NCI-H226 (cell line): ENCODE measurements around the gene TAS2R9.
"Not testable (repeated sequence)": the region's sequence is repeated elsewhere in the genome, so short reads cannot be mapped to it uniquely, and the experiment has no call there.

Experiments used
- DNase-seq: peaks from one replicate; pipeline ENCODE4 v3.0.0-alpha.2; 2015

TAS2R9 gene, protein sequence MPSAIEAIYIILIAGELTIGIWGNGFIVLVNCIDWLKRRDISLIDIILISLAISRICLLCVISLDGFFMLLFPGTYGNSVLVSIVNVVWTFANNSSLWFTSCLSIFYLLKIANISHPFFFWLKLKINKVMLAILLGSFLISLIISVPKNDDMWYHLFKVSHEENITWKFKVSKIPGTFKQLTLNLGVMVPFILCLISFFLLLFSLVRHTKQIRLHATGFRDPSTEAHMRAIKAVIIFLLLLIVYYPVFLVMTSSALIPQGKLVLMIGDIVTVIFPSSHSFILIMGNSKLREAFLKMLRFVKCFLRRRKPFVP

DNA sequence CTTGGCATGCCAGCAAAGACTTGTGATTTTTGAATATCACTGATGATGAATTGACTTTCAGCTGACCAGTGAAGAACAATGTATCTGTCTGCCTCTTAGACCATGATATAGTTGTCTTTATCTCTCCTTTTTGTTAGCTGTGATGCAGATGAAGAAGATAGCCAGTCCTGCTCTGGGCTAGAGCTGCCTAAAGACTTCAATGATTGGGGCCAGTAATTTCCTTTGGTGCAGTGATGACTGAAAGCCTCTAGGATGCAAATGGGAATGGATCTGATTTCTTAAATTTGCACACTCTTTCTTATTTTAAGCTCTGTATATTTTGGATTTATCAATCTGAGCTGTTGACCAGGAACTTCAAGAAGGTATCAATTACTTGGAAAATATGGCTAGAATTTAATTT lies at the start of gene TAS2R9:
TAS2R9 (minus strand) TSS at position 101 of the 400 bp plus-strand sequence; CDS start at position 8, 93 bp downstream.
- no peak for DNase-seq

DNA sequence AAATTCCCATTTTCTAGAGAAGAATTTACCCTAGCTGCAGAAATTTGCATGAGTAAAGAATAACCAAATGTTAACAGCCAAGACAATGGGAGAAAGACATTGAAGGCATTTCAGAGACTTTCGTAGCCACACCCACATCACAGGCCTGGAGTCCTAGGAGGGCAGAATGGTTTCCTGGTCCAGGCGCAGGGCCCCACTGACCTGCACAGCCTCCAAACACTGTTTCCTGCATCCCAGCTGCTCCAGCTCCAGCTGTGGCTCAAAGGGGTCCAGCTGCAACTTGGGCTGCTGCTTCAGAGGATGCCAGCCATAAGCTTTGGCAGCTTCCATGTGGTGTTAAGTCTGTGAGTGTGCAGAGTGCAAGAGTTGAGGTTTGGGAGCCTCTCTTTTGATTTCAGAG lies 45.8 kb upstream of the TAS2R9 start:
- no peak for DNase-seq

DNA sequence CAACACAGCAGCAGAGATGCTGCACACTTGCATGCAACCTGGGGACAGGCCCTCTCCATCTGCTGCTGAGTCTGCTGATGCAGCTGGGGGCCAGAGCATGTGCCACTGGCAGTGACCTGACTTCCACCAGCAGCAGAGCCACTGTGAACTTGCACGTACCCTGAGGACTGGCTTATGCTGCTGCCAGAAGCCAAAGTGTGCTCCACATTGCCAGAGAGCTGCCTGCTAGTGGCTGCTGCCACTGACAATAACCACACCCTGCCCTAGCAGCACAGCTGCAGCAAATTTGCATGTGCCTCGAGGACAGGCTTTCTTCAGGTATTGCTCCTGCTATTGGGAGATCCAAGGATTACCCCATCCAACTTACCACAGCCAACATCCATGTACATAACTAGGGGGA lies 43.8 kb upstream of the TAS2R9 start:
- no peak for DNase-seq

DNA sequence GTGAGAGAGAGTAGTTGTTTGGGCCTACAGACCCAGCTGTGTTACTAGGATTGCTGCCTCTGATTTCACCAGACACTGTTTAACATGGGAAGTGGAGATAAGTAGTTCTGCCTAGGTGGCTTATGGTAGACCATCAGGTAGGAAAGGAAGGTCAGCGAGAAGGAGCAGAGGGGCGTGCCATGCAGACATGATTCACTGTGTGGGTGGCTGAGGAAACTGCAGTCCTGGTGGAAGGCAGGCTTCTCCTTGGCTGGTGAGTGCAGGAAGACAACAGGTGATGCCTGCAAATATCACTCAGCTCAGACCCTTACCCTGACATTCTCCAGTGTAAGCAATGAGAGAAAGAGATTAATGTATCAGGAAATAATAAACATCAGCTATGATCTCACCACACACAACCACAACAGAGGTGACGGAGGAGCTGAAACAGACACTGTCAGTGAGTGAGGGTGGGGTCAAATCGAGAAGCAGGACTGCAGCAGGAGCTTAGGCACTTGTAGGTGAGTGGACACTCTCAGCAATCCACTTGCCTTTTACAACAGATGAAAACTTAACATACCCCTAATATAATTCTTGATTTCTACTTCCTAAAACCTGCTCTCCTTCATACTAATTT lies 41.4 kb upstream of the TAS2R9 start:
- DNase-seq: no peak

DNA sequence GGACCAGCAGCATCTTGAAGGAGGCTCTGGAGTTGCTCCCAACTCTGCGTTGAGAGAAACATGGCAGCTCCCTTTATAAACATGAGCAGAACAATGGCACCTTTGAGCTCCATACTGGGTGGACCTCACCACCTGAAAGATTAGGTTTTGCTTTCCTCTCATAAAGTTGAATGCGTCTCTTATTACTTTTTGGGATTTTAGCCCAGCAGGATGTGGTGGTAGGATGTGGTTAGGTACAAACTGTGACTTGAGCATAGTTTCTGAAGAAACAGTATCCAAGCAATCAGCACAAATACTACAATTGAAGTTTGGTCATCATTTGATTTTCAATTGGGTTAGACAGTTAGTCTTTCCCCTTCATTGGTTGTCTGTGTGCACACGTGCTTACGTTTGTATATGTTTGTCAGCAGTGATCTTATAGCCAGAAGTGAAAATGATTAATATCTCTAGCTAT lies 39.5 kb upstream of the TAS2R9 start, which contains the start of gene PRR4:
PRR4 (minus strand) TSS at position 51 of the 454 bp plus-strand sequence; CDS start at position 13, 38 bp downstream.
- no peak for DNase-seq

DNA sequence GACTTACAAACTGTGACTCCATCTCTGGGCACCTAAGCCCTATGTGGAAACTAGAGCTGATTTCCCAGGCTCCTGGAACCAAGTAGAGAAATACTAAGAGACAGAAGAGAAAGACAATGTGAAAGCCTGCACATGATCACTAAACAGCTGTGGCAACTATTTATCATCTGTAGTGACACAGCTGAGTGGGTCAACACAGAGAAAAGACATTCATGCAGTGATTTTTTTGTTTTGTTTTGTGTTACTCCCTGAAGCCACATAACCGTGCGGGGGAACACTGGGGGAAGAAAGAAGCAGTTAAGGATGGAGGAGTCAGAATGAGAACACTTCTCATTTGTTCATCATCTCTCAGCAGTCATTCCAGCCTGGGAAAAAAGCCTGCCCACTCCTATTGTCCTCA lies 37.8 kb upstream of the TAS2R9 start:
- no peak for DNase-seq

DNA sequence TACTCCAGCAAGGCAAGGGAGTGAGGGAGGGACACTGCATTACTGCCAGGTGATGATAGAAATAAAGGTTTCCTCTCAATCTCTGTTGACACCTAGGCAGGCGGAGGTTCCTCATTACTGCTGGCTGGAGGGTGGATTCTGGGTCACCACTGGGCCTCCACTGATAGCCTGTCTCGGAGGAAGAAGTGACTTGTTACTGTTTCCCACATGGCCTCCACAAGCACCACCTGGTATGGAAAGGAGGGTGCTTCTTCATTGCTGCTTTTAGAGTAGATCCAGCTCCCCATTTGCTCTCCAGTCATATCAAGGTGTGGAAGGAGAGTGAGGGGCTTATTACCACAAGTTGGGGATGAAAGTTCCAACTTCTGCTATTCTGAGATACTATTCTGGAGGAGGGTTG lies 32.9 kb upstream of the TAS2R9 start:
- DNase-seq: no peak

DNA sequence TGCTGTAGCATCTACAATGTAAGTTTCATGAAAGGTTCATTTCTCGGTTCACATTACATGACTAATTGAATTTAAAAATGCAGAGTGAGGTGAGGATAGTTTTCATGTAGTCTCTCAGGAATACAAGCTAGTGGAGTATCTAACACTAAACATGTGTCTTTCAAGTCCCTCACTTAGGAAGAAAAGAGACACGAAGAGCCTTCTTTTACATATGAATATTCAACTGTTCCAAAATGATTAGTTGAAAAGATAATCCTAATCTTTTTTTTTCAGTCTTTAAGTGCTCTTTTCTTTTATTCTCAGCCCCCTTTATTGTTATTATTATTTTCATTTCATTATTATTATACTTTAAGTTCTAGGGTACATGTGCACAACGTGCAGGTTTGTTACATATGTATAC lies 28.5 kb upstream of the TAS2R9 start:
- no peak for DNase-seq

DNA sequence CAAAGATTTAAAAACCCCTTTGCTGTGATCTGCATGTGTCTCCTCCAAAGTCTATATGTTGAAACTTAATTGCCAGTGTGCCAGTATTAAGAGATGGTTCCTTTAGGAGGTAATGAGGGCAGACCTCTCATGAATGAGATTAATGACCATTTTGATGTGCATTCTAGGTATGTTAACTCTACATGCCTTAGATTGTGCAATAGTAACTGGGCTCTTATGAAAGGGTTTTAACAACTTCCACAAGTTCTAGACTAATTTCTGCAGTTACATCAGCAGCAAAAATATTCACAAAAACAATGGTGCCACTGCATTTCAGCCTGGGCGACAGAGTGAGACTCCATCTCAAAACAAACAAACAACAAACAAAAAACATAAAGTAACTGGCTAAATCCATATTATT lies 20.0 kb upstream of the TAS2R9 start:
- peak; percentile 39 for DNase-seq

DNA sequence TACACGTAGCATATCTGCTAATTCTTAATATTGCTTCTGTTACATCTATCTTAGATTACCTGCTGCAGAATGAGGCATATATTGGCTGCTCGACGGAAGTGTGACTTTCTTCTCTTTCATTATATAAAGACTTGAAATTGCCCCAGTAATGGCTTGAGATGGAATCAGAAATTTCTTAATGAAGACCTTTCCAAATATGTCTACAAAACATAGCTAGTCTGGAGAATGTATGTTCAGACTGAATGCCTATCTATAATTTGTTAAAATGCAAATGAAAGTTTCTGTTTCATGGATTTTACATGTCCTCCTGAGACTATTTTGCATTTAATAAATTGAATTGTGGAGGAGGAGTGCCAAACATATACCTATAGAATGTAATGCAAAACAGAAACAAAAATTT lies 16.3 kb upstream of the TAS2R9 start, which contains the start of gene TAS2R10:
TAS2R10 (minus strand) TSS at position 101 of the 400 bp plus-strand sequence; CDS start at position 12, 89 bp downstream.
- DNase-seq: no peak

DNA sequence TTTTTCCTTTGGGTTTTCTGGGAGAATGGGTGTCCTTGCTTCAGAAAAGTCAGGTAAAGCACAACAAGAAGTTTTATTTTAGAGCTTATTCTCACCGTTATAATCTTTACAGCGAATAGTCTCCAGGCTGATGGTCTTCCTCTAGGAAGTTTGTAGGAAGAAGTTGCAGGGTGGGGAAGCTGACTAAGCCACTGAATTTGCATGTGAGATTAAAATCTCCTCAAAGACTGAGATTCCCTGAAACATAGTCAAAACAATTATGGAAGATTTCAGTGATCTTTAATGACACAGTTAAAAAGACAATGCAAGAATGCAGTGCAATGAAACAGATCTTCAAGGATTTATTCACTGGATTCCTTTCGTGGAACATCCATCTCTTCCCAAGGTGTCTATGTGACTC lies 15.0 kb upstream of the TAS2R9 start:
- no peak for DNase-seq

DNA sequence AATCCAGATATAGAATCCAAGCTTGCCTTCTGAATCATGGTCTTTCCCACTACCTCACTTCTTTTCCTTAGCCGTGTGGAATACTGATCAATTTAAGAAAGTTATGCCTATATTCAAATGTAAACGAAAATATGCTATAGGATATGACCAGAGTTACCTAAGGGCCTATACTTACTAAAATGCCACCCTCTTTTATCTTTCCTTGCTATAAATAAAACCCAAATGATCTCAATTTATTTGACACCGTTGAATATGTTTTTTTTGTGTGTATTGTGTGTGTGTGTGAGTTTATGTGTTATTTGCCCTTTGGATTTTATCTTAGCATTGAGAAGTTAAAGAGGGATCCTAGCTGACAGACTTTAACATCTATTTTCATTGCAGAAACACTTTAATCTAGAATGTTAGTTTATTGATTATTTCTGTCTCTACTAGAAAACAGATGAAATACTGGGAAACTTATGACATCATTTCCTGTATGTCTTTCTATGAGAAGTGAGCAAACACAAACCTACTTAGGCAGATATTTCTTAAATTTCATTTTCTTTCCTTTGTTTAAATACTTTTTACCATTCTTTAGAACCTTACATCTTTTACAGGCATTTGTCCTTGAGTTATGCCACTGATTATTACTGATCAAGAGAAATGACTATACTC lies 2.0 kb upstream of the TAS2R9 start:
- no peak for DNase-seq

DNA sequence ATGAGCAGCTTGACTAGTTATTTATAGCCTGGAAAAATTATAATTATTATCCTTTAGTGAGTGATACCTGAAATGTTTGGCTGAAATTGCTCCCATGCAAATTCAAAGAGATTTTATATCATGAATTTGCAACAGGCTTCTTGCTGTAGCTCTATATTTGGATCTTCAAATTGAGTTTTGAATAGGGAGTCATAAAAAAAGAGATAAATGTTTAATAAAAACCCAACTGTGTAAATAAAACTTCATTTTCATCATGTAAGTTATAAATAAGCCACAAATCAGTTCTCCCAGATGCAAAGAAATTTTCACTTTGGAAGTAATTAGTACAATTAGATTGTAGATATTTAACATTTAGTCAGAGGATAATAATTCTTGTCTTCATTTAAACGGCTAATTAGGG lies 2.8 kb downstream of the TAS2R9 start, which contains the start of gene TAS2R8:
TAS2R8 (minus strand) TSS at position 101 of the 400 bp plus-strand sequence. CDS start 306 bp downstream, outside the sequence.
- no peak for DNase-seq

DNA sequence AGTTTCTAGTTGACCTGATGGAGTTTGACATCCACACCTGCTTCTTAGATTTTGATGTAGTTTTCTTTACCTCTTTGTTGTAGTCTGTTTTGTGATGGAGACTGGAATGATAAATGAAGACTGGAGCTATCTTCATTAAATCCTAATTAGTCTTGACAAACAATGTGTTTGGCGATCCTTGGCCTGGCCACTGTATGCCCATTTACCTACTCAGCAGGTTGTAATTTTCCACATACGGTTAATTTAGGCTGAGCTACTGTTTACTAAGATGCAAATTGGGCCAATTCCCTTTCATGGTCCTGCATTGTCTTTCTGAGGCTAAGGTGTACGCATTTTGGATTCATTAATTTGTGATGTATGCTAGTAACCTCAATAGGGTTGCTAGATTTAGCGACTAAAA lies 7.4 kb downstream of the TAS2R9 start, which contains the start of gene TAS2R7:
TAS2R7 (minus strand) TSS at position 41 of the 400 bp plus-strand sequence. CDS start 57 bp downstream, outside the sequence.
- no peak for DNase-seq

DNA sequence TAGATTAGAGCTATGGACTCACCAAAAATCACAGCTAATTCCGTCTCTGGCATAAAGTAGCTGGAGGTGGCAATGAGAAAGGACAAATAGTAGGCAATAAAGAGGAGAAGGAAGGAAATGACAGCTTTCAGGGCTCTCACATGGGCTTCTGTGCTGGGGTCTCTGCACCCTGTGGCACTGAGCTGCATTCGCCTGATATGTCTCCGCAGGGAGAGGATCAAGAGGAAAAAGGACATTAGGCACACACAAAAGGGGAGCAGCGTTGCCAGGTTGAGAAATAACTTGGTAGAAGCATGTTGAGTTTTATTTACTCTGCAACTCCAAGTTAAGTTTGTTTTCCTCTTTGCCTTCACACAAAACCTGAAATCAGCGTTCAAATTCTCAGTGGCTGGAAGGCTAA lies 8.2 kb downstream of the TAS2R9 start:
- DNase-seq: no peak

DNA sequence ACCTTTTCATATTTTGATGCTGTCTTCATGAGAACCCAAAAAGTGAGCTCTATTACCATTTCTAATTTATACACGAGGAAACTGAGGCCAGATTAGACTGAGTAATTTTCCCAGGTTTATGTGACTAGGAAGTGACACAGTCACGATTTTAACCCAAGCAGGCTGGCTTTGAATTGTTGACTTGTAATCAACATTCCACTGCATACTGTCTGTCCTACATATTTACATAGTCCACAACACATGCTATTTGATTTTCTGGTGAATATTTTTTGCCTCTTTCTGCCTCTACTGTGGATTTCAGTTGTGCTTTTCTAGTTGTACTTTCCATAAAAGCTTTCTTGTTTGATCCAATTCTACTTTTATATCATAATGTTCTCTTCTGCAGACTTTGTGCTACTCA lies 15.7 kb downstream of the TAS2R9 start:
- DNase-seq: no peak

DNA sequence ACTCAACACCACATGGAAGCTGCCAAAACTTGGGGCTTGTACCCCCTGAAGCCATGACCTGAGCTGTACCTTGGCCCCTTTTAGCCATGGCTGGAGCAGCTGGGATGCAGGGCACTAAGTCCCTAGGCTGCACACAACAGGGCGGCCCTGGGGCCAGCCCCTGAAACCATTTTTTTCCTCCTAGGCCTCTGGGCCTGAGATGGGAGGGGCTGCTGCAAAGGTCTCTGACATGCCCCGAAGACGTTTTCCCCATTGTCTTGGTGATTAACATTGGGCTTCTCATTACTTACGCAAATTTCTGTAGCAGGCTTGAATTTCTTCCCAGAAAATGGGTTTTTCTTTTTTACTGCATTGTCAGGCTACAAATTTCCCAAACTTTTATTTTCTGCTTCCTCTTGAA lies 18.2 kb downstream of the TAS2R9 start:
- not testable (repeated sequence) for DNase-seq

DNA sequence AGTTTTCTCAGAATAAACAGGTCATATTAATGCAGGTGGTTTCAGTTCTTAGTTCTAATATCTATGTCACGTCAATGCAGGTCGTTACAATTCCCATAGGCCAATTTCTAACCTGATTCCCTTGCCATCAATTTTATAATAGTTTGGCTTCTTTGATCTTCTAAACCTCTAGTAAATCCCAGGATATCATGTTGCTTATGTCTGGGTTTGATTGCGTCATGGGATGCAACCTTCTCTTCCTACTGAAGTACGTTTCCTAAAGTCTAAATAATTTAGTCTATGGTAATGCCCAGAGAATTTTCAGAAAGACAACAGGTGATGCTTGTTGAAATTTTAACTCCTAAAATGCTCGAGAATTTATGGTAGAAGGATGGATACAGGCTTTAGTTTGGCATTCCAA lies 26.7 kb downstream of the TAS2R9 start:
- DNase-seq: no peak

DNA sequence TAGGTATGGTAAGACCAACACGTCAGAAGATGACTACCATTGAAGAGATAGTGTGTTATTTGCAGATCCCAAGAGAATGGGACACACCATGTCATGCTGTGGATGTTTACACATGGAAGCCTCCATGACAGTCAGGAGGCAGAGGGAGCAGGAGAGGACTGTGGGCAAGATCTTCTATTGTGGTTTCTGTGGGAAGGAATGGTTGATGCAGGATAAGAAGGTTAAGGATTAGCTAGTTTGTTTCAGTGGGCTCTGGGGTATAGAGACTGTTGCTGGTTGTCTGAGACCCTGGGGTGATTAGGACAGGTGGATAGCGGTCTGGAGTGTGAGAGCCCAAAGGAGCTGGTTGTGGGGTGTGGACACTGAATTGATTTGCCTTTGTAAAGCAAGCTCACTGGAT lies 30.9 kb downstream of the TAS2R9 start:
- DNase-seq: no peak

DNA sequence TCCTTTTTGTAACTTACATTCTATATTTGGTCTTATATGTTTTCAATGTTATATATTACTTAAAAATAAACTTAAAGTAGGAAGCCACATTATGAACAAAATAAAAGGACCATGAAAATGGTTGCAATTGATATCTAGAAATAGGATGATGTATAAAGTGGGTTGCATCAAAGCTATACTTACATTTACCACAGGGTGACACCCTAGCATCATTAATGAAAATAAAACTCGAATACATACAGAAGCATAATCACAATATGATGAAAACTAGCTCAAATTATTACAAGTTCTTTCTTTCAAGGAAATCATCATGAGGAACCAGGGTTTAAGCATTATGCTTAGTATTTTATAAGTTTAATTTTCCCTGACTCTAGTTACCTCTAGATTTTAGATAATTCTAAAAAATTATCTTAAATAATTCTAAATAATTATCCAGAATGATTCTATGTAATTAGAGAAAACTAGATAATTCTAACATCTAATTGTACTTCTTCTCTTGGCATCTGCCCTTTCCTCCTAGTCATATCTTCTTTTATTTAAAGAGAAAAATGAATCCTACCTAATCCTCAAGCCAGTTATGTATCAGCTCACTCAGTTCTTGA lies 38.7 kb downstream of the TAS2R9 start:
- no peak for DNase-seq

DNA sequence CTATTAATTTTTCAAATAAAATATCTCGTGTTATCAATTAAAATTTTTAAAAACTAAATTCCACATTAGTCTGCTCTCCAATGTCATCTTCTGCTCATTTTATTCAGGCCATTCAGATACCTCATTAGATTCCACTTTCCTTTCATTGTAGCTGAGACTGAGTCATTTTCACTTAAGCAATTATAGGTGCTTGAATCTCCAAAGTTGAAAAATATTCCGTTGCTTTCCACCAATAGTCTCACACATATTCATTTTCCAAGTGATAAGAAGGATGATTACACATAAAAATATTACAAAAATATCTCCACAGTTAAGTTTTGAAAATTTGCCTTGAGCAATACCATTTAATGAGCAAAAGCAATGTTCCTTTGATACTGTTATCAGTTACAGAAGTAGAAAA lies 50.3 kb downstream of the TAS2R9 start:
- DNase-seq: peak; percentile 62
